Esophagus muscularis mucosa (tissue), 3 donors: ENCODE results near the gene SIX2.

Experiments
- CTCF ChIP-seq, 3 experiments: fragments of 200-600 bp in 2 of 3; fragments of 450-650 bp in 1 of 3; sonication (generic) in 2 of 3; IDR thresholded peaks; one replicate each; pipeline ENCODE4 v1.5.1; 2017 to 2019; ENCODE audit warnings: antibody characterized with exemption in 3 of 3, mild to moderate bottlenecking in 2 of 3, moderate library complexity in 1 of 3
- POLR2A ChIP-seq: fragments of 450-650 bp; IDR thresholded peaks from one replicate; pipeline ENCODE4 v1.6.1; 2017; ENCODE audit warnings: antibody characterized with exemption, moderate library complexity, mild to moderate bottlenecking, low read depth

- TF ChIP-seq CTCF (IDR thresholded peaks at IDR 0.05): no peak
- TF ChIP-seq POLR2A: no peak
Observed at GRCh38 chr2:45031028-45031427, 21.8 kb upstream of the SIX2 start.
